ENCODE results near the gene IL1RAPL1. TPM values are rescaled to one million over a fixed set of nuclear protein-coding genes. Genes with fewer than 3 reads are reported as not detected.
A peak's percentile ranks its signal among the peaks of the same experiment; 100 is the strongest.

IL1RAPL1 gene
- total and polyA plus RNA-seq, 9 of the 15 experiments (the other 6 are each of a cell fraction or from before 2014, with no cell fraction given), result 0.04 to 0.07 (median 0.04) TPM; not detected in 6

DNA sequence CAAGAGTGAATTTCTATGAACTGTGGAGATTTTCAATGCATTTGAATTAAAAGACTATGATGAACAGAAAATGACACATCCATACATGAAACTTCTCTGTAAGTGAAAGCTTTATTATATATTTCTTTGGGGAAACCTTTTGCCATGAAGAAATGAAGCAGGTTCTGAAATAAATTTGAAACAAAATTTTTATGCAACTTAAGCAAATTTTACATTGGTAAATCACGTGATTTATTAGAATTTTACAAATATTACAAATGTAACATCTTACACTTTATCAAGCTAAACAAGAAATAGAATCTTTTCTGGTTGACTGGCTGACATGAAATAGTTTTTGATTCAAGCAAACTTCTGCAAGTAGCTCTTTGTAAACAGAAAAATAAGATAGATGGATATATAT is 131.2 kb downstream of the IL1RAPL1 start:
- in situ Hi-C loops (cut with MboI), result no loop called here
- TF ChIP-seq MAFK (IDR thresholded peaks at IDR 0.05; ENCODE audit: low read length) (peak; percentile 30; the same call in 1 of the 2 replicates), MAFF (IDR thresholded peaks at IDR 0.05; ENCODE audit: low read length) (peak; percentile 7; the same call in 1 of the 2 replicates), PRMT5 (CRISPR knock-in tag; IDR thresholded peaks at IDR 0.05) (no peak), C11orf30 (IDR thresholded peaks at IDR 0.05; ENCODE audit: low read depth) (peak; percentile 22; the same call in 1 of the 2 replicates), ZNF316 (IDR thresholded peaks at IDR 0.05) (peak; percentile 45), MTA1 (IDR thresholded peaks at IDR 0.05; ENCODE audit: borderline replicate concordance) (no peak)
- TF ChIP-seq, protein P1, sequence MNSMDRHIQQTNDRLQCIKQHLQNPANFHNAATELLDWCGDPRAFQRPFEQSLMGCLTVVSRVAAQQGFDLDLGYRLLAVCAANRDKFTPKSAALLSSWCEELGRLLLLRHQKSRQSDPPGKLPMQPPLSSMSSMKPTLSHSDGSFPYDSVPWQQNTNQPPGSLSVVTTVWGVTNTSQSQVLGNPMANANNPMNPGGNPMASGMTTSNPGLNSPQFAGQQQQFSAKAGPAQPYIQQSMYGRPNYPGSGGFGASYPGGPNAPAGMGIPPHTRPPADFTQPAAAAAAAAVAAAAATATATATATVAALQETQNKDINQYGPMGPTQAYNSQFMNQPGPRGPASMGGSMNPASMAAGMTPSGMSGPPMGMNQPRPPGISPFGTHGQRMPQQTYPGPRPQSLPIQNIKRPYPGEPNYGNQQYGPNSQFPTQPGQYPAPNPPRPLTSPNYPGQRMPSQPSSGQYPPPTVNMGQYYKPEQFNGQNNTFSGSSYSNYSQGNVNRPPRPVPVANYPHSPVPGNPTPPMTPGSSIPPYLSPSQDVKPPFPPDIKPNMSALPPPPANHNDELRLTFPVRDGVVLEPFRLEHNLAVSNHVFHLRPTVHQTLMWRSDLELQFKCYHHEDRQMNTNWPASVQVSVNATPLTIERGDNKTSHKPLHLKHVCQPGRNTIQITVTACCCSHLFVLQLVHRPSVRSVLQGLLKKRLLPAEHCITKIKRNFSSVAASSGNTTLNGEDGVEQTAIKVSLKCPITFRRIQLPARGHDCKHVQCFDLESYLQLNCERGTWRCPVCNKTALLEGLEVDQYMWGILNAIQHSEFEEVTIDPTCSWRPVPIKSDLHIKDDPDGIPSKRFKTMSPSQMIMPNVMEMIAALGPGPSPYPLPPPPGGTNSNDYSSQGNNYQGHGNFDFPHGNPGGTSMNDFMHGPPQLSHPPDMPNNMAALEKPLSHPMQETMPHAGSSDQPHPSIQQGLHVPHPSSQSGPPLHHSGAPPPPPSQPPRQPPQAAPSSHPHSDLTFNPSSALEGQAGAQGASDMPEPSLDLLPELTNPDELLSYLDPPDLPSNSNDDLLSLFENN (IDR thresholded peaks at IDR 0.05; ENCODE audit: low read depth in 2 of 2, low read length in 2 of 2), result no peak
- TF ChIP-seq, protein P2, sequence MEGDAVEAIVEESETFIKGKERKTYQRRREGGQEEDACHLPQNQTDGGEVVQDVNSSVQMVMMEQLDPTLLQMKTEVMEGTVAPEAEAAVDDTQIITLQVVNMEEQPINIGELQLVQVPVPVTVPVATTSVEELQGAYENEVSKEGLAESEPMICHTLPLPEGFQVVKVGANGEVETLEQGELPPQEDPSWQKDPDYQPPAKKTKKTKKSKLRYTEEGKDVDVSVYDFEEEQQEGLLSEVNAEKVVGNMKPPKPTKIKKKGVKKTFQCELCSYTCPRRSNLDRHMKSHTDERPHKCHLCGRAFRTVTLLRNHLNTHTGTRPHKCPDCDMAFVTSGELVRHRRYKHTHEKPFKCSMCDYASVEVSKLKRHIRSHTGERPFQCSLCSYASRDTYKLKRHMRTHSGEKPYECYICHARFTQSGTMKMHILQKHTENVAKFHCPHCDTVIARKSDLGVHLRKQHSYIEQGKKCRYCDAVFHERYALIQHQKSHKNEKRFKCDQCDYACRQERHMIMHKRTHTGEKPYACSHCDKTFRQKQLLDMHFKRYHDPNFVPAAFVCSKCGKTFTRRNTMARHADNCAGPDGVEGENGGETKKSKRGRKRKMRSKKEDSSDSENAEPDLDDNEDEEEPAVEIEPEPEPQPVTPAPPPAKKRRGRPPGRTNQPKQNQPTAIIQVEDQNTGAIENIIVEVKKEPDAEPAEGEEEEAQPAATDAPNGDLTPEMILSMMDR (IDR thresholded peaks at IDR 0.05 in 2 of 3, conservative IDR thresholded peaks at IDR 0.05 in 1 of 3; ENCODE audit: insufficient read depth in 2 of 3, low read depth in 1 of 3, low read length in 3 of 3), result no peak
- TF ChIP-seq, protein P3, sequence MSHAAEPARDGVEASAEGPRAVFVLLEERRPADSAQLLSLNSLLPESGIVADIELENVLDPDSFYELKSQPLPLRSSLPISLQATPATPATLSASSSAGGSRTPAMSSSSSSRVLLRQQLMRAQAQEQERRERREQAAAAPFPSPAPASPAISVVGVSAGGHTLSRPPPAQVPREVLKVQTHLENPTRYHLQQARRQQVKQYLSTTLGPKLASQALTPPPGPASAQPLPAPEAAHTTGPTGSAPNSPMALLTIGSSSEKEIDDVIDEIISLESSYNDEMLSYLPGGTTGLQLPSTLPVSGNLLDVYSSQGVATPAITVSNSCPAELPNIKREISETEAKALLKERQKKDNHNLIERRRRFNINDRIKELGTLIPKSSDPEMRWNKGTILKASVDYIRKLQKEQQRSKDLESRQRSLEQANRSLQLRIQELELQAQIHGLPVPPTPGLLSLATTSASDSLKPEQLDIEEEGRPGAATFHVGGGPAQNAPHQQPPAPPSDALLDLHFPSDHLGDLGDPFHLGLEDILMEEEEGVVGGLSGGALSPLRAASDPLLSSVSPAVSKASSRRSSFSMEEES (CRISPR knock-in tag; IDR thresholded peaks at IDR 0.05), result peak; percentile 45
- H3K79me2 ChIP-seq (ENCODE audit: control insufficient read depth, insufficient read depth, low read length), result no peaks in the 10 kb centered on the region
- FAIRE-seq (no peak), DNase-seq (ENCODE audit: extremely low read depth in 1 of 4, low spot score in 3 of 4) (no peak), ATAC-seq (no peak)
- H3K27me3 ChIP-seq (ENCODE audit: control insufficient read depth in 2 of 2, insufficient read depth in 2 of 2, low read length in 2 of 2), result no peaks in the 10 kb centered on the region
- no peaks in the 10 kb centered on the region for H3K4me1 ChIP-seq (replicated peaks in 1 of 2; ENCODE audit: control insufficient read depth in 2 of 2, insufficient read depth in 2 of 2, low read length in 2 of 2)
- no peaks in the 10 kb centered on the region for H4K20me1 ChIP-seq (replicated peaks; ENCODE audit: control insufficient read depth, insufficient read depth, low read length)
- ChIA-PET CTCF (ENCODE audit: low intra/inter-chr PET ratio) (no interaction called here), POLR2A (no interaction called here)
- H2AFZ ChIP-seq (ENCODE audit: low read depth, low read length), result no peak overlapping the region
- H3K9me3 ChIP-seq (replicated peaks; ENCODE audit: control insufficient read depth, insufficient read depth, low read depth, low read length), result no peaks in the 10 kb centered on the region
- intact Hi-C loops (cut with micrococcal nuclease), result no loop called here
- BruUV-seq (replicated peaks), result no TSS peak
- WGBS (ENCODE audit: insufficient coverage, low coverage, missing lambda C conversion rate), result 0% methylated on average over 1 of the region's 1 CpG
- no peaks in the 10 kb centered on the region for H3K9me1 ChIP-seq (ENCODE audit: control insufficient read depth, insufficient read depth, low read length)
- no peak overlapping the region for H3K4me2 ChIP-seq (ENCODE audit: insufficient read depth, low read length)
- H3K4me3 ChIP-seq, result no peak overlapping the region
- no peaks in the 10 kb centered on the region for H3K36me3 ChIP-seq (ENCODE audit: control insufficient read depth, insufficient read depth, low read length)
- no peak overlapping the region for H3K27ac ChIP-seq (ENCODE audit: extremely low read depth, low read depth, low read length)
- no peak overlapping the region for H3K9ac ChIP-seq (ENCODE audit: insufficient read depth in 1 of 2, low read depth in 2 of 2, low read length in 2 of 2)

Measured in K562 (cell line).